Endometrial microvascular endothelial cells (primary cell): ENCODE data around the gene CYP1A2. TPM values are rescaled to one million over a fixed set of nuclear protein-coding genes. Genes with fewer than 3 reads are reported as not detected.

Source experiments
- in situ Hi-C: cut with HindIII; loops from 2 replicates; pipeline ENCODE4 v1.10.0; 2017; ENCODE audit warnings: low sequenced_read_pairs, low pct_unique_long_range_greater_than_20kb; ENCODE audit errors: inconsistent ontology term
- total RNA-seq: library from RNA; depleted of rRNA; stranded (reverse); fragments of >200 nt; gene quantifications from one replicate; pipeline ENCODE4 v1.2.3, GENCODE V29; 2015; ENCODE audit errors: inconsistent ontology term

The CYP1A2 gene
- total RNA-seq, 1 donor from 2014 or later = not detected

DNA sequence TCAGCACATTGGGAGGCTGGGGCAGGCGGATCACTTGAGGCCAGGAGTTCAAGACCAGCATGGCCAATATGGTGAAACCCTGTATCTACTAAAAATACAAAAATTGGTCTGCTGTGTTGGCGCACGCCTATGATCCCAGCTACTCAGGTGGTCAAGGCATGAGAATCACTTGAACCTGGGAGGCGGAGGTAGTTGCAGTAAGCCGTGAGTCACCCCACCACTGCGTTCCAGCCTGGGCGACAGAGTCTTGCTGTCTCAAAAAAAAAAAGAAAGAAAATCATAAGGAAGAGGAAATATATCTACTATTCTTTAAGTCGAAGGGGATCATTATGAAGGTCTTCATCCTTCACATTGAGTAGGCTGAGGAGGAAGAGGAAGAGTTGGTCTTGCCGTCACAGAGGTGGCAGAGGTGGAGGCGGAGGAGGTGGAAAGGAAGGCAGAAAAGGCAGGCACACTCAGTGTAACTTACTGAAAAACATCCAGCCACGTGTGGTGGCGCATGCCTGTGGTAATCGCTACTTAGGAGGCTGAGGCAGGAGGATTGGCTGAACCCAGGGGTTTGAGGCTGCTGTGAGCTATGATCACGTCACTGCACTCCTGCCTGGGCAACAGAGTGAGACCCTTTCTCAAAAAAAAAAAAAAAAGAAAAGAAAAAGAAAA, 47.5 kb downstream of the CYP1A2 start:
- in situ Hi-C loops = no loop called here

DNA sequence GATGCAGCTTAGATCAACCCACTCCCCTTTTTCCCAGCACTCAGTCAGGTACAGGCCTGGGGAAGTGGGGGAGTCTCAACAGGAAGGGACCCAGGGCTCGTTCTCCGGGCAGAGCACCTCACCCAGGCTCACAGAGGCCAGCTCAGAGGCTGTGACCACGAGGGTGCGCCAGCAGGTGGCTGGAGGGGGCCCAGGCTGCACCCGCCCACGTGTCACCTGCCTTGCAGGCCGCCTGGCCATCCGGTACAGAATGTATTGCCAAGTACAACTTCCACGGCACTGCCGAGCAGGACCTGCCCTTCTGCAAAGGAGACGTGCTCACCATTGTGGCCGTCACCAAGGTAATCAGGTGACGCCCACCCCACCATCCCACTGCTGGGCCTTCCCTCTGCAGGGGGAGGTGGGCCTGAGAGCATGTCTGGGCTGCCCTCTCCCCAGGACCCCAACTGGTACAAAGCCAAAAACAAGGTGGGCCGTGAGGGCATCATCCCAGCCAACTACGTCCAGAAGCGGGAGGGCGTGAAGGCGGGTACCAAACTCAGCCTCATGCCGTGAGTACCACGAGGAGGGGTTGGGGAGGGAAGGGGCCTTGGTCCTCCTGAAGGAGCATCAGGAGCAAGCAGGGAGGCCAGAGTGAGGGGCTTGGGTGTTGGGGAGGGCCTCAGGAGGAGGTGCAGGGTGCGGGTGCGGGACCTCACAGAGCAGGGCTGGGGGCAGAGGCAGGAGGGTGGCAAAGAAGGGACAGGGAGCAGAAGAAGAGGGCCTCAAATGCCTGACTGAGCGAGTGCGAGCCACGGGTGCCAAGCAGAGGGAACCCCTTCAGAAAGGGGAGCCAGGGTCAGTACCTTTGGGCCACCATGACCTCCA, 50.0 kb downstream of the CYP1A2 start:
- in situ Hi-C loops = no loop called here

DNA sequence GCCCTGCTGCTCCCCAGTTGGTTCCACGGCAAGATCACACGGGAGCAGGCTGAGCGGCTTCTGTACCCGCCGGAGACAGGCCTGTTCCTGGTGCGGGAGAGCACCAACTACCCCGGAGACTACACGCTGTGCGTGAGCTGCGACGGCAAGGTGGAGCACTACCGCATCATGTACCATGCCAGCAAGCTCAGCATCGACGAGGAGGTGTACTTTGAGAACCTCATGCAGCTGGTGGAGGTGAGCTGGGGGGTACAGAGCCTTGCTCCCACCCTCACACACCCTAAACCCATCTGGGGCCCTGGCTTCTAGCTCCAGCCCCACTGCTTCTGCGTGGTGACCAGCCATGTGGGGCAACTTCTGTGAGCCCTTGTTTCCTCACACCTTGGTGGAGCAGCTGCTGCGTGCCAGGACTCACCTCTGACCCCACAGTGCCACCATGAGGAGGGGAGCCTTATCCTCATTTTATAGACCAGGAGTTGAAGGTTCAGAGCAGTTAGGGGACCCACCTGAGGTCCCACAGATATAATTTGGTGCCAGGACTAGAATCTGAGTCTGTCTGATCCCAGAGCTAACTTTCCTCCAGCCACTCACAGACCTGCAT, 50.7 kb downstream of the CYP1A2 start:
- in situ Hi-C loops = no loop called here

DNA sequence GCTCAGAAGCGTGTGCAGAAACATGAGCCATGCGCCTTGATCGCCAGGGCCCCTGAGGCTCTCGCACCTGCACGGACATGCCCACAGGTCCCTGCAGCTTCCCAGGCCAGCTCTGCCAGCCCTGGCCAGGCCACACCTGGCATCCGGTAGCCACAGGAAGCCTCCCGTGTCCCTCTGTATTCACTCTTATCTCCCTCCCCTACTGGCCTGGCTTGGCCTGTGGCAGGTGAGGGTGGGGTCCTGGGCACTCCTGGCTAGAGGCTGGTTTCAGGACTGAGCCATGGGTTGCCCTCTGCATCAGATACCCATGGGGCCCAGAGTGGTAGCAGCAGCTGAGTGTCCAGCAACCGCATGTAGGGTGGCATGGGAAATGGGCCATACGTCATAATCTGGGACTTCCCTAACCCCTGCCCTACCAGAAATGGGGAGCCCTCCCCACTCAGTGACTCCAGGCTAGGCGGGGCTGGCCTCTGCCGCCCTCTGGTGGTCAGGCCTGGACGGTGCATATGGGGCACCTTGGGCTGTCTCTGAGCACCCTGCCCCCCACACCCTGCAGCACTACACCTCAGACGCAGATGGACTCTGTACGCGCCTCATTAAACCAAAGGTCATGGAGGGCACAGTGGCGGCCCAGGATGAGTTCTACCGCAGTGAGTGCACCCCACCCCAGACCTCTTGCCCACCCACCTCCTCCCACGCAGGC, 51.4 kb downstream of the CYP1A2 start:
- in situ Hi-C loops = no loop called here

DNA sequence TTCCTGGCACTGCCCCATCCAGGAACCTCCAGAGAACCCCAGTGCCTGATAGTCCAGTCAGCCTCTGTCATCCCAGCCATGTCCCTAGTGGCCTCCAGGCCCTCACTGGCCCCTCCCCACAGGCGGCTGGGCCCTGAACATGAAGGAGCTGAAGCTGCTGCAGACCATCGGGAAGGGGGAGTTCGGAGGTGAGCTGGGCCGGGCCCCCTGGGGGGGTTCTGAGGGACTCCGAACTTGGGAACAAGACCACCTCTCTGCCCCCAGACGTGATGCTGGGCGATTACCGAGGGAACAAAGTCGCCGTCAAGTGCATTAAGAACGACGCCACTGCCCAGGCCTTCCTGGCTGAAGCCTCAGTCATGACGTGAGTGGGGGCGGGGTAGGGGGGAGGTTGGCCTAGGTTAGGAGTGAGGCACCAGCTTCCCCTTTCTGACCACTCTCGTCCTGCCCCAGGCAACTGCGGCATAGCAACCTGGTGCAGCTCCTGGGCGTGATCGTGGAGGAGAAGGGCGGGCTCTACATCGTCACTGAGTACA, 52.0 kb downstream of the CYP1A2 start:
- in situ Hi-C loops = no loop called here

DNA sequence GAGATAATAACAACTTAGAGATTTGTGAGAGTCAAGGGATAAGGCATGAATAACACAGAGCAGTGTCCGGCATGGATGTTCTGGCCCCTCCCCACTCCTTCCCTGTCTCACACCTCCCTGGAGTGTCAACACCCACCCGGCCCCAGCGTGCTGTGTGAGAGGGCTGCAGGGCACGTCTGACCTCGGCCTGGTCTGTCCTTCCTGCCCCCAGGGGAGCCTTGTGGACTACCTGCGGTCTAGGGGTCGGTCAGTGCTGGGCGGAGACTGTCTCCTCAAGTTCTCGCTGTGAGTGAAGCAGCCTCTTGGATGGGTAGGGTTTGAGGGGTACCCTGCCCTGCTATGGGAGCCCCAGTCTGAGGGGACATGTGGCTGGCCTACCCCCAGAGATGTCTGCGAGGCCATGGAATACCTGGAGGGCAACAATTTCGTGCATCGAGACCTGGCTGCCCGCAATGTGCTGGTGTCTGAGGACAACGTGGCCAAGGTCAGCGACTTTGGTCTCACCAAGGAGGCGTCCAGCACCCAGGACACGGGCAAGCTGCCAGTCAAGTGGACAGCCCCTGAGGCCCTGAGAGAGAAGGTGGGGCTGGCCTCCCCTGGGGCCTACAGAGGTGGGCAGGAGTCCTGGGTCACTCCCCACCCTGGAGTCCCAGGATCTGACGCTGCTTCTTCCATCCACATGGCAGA, 52.8 kb downstream of the CYP1A2 start:
- in situ Hi-C loops = no loop called here

DNA sequence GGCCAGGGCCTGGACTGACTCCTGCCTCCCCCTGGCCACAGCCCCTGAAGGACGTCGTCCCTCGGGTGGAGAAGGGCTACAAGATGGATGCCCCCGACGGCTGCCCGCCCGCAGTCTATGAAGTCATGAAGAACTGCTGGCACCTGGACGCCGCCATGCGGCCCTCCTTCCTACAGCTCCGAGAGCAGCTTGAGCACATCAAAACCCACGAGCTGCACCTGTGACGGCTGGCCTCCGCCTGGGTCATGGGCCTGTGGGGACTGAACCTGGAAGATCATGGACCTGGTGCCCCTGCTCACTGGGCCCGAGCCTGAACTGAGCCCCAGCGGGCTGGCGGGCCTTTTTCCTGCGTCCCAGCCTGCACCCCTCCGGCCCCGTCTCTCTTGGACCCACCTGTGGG, 53.6 kb downstream of the CYP1A2 start:
- in situ Hi-C loops = no loop called here

DNA sequence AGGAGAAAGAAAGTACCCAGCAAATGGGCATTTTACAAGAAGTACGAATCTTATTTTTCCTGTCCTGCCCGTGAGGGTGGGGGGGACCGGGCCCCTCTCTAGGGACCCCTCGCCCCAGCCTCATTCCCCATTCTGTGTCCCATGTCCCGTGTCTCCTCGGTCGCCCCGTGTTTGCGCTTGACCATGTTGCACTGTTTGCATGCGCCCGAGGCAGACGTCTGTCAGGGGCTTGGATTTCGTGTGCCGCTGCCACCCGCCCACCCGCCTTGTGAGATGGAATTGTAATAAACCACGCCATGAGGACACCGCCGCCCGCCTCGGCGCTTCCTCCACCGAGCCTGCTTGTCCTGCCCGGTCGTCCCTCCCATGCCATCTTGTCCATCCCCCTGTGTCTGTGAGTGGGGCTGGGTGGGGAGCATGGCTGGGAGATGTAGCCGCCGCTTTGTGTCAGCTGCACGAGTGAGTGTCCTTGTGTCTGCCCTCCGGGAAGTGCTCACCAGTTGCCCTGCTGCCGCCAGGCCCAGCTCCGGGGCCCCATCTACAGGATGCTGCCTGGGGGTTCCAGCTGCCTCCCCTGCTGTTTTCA, 54.3 kb downstream of the CYP1A2 start:
- in situ Hi-C loops = no loop called here

DNA sequence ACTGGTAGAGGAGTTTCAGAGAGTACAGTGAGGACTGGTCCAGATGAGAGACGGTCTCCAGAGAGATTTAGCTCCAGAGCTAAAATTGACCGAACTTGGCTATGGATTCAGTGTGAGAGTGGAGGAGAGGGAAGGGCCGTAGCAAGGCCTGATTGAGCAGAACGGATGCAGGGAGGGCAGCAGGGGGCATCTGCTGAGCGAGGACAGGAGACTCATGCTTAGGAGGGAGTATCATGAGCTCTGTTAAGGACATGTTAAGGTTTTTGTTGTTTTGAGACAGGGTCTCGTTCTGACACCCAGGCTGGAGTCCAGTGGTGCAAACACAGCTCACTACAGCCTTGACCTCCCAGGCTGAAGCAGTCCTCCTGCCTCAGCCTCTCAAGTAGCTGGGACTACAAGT, 56.3 kb downstream of the CYP1A2 start:
- in situ Hi-C loops = no loop called here

Other genes with a start within 250 kb of the CYP1A2 start
- gene ARID3B, start 207.6 kb upstream of the CYP1A2 start, total RNA-seq = 3.6 TPM
- gene CLK3, start 133.0 kb upstream of the CYP1A2 start, total RNA-seq = 91.1 TPM
- 14.2 TPM for gene EDC3, start 52.8 kb upstream of the CYP1A2 start, total RNA-seq
- gene CYP1A1, start 23.3 kb upstream of the CYP1A2 start, total RNA-seq = 0.37 TPM
- 35.7 TPM for gene CSK, start 33.2 kb downstream of the CYP1A2 start, total RNA-seq
- gene LMAN1L, start 64.0 kb downstream of the CYP1A2 start, total RNA-seq = not detected
- not detected for gene CPLX3, start 77.8 kb downstream of the CYP1A2 start, total RNA-seq
- gene ULK3, start 94.3 kb downstream of the CYP1A2 start, total RNA-seq = 40.2 TPM
- gene SCAMP2, start 124.5 kb downstream of the CYP1A2 start, total RNA-seq = 93.2 TPM
- gene MPI, start 141.2 kb downstream of the CYP1A2 start, total RNA-seq = 48.7 TPM
- 30.4 TPM for gene FAM219B, start 158.0 kb downstream of the CYP1A2 start, total RNA-seq
- gene COX5A, start 189.2 kb downstream of the CYP1A2 start, total RNA-seq = 116 TPM
- gene RPP25, start 207.9 kb downstream of the CYP1A2 start, total RNA-seq = 11.8 TPM
- gene SCAMP5, start 246.7 kb downstream of the CYP1A2 start, total RNA-seq = 27.4 TPM